Measurements from ENCODE around the gene TRAPPC8.

TRAPPC8 gene

DNA sequence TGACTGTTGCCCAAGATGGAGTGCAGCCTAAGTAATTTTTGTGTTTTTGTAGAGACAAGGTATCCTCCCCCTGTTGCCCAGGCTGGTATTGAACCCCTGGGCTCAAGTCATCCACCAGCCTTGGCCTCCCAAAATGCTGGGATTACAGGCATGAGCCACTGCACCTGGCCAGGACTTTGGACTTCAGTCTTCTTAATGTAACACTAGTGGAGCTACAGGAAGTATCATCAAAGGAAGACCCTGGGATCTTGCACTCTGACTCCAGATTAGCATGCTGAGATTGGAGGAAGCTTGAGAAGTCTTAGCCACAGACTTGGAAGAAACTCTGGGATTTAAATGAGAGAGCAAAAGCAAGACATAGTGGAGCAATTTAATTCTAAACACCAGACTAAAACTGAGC lies 37.9 kb upstream of the TRAPPC8 start:
- TF ChIP-seq, protein P1, sequence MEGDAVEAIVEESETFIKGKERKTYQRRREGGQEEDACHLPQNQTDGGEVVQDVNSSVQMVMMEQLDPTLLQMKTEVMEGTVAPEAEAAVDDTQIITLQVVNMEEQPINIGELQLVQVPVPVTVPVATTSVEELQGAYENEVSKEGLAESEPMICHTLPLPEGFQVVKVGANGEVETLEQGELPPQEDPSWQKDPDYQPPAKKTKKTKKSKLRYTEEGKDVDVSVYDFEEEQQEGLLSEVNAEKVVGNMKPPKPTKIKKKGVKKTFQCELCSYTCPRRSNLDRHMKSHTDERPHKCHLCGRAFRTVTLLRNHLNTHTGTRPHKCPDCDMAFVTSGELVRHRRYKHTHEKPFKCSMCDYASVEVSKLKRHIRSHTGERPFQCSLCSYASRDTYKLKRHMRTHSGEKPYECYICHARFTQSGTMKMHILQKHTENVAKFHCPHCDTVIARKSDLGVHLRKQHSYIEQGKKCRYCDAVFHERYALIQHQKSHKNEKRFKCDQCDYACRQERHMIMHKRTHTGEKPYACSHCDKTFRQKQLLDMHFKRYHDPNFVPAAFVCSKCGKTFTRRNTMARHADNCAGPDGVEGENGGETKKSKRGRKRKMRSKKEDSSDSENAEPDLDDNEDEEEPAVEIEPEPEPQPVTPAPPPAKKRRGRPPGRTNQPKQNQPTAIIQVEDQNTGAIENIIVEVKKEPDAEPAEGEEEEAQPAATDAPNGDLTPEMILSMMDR (IDR thresholded peaks at IDR 0.05) = no peak
- Histone ChIP-seq H3K27me3 (ENCODE audit: control insufficient read depth, insufficient read depth, low read length) (no peaks in the 10 kb centered on the region), H3K9me3 (ENCODE audit: control insufficient read depth, low read length) (no peaks in the 10 kb centered on the region), H3K27ac (no peak overlapping the region), H3K9ac (no peak overlapping the region), H2AFZ (no peak overlapping the region), H3K79me2 (no peaks in the 10 kb centered on the region), H3K4me1 (no peaks in the 10 kb centered on the region), H3K4me2 (ENCODE audit: low read length) (no peak overlapping the region), H3K4me3 (ENCODE audit: low read depth, low read length) (no peak overlapping the region), H3K36me3 (ENCODE audit: control insufficient read depth, insufficient read depth, low read length) (no peaks in the 10 kb centered on the region)

DNA sequence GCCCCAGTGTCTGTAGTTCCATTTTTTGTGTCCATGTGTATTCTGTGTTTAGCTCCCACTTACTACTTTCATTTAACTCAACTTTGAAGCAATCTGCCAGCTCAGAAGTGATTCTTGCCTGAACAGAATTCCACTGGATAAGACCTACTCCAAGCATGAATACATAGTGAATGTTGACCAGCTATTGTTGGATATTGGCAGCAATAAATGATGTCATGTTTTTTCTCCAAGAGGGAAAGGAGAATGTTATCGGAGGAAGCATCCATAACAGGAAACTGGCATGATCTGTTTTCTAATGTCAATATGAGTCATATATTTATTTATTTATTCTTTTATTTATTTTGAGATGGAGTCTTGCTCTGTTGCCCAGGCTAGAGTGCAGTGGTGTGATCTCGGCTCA lies 36.8 kb upstream of the TRAPPC8 start:
- Histone ChIP-seq H3K27ac (no peak overlapping the region), H3K36me3 (ENCODE audit: control insufficient read depth, insufficient read depth, low read length) (no peaks in the 10 kb centered on the region)

DNA sequence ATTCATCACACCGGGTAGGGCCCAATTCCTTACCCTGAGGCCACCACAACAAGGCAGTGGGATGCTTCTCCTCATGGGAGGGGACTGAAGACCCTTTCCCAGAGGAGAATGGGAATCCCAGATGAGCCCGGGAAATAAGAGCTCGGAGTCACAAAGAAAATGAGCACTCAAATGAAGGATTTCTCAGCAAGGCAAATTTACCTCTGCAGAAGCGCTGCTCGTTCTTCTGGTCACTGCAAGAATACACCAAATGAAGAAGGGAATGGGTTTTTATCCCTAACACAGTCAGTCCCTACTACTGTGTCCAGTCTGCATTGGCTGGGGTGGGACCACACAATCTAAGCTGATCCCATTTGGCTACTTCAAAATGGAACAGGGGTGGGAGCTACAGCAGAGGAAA lies 35.7 kb upstream of the TRAPPC8 start:
- no peak overlapping the region for H2AFZ ChIP-seq
- TF ChIP-seq, protein P1 (IDR thresholded peaks at IDR 0.05) = no peak
- no peak overlapping the region for H3K4me3 ChIP-seq (ENCODE audit: low read depth, low read length)
- no peak overlapping the region for H3K4me2 ChIP-seq (ENCODE audit: low read length)
- H3K9ac ChIP-seq = no peak overlapping the region
- no peaks in the 10 kb centered on the region for H3K36me3 ChIP-seq (ENCODE audit: control insufficient read depth, insufficient read depth, low read length)
- H3K27ac ChIP-seq = no peak overlapping the region
- no peaks in the 10 kb centered on the region for H3K27me3 ChIP-seq (ENCODE audit: control insufficient read depth, insufficient read depth, low read length)
- H3K9me3 ChIP-seq (ENCODE audit: control insufficient read depth, low read length) = no peaks in the 10 kb centered on the region
- no peaks in the 10 kb centered on the region for H3K4me1 ChIP-seq
- no peaks in the 10 kb centered on the region for H3K79me2 ChIP-seq

More for the DNA sequence above, 36.8 kb upstream of the TRAPPC8 start:
- TF ChIP-seq, protein P1 (IDR thresholded peaks at IDR 0.05) = no peak
- no peak overlapping the region for H3K9ac ChIP-seq
- H3K4me1 ChIP-seq = no peaks in the 10 kb centered on the region
- H3K9me3 ChIP-seq (ENCODE audit: control insufficient read depth, low read length) = no peaks in the 10 kb centered on the region
- H3K79me2 ChIP-seq = no peaks in the 10 kb centered on the region
- H3K4me2 ChIP-seq (ENCODE audit: low read length) = no peak overlapping the region
- H3K4me3 ChIP-seq (ENCODE audit: low read depth, low read length) = no peak overlapping the region
- H3K27me3 ChIP-seq (ENCODE audit: control insufficient read depth, insufficient read depth, low read length) = no peaks in the 10 kb centered on the region
- H2AFZ ChIP-seq = no peak overlapping the region

DNA sequence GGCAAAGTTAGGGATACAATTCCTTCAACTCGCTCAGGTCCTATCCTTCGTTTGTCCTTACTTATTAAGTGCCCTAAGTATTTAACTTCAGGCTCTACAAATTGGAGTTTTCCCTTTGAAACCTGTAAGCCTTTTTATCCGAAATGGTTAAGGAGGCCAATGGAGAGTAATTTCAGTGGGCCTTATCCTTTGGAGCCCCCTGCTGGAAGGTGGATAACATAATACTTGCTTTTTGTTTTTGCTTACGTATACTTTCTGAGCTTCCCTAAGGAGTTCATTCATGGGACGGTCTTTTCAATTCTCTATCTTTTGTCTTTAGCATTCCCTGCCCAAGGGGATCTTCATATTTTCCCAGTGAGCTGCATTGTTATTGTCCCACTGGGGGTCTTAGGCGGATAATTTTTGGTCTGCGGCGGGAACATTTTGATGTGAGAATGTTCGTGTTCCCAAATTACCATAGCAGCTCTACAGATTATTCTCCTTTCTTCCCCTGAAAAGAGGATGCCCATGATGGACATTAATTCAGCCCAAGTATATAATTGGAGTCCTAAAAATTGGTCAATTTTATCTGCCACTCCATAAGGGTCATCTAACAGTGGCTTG lies 34.4 kb upstream of the TRAPPC8 start:
- Histone ChIP-seq H3K9me3 (ENCODE audit: control insufficient read depth, low read length) (no peaks in the 10 kb centered on the region), H3K27me3 (ENCODE audit: control insufficient read depth, insufficient read depth, low read length) (no peaks in the 10 kb centered on the region), H3K4me2 (ENCODE audit: low read length) (no peak overlapping the region), H3K27ac (no peak overlapping the region), H3K79me2 (no peaks in the 10 kb centered on the region), H2AFZ (peak overlapping the region; percentile 60), H3K4me1 (no peaks in the 10 kb centered on the region), H3K9ac (no peak overlapping the region), H3K4me3 (ENCODE audit: low read depth, low read length) (no peak overlapping the region), H3K36me3 (ENCODE audit: control insufficient read depth, insufficient read depth, low read length) (no peaks in the 10 kb centered on the region)
- TF ChIP-seq, protein P1 (IDR thresholded peaks at IDR 0.05) = peak; percentile 88

DNA sequence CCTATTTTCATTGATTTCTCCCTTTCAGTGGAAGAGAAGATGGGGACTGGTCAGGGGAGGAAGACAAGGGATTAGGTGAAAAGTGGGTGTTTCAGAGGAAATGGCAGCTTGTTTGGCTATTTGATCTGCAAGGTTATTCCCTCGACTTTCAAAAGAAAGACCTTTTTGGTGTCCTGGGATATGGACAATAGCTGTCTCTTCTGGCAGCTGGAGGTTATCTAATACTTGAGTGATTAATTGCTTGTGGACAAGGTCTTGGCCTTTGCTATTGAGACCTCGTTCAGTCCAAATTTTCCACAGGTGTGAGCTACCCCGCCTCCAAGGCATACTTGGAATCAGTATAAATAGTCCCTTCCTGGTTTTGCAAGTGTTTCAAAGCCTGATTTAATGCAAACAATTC lies 33.3 kb upstream of the TRAPPC8 start:
- no peak overlapping the region for H3K27ac ChIP-seq
- H3K4me1 ChIP-seq = no peaks in the 10 kb centered on the region
- H3K27me3 ChIP-seq (ENCODE audit: control insufficient read depth, insufficient read depth, low read length) = no peaks in the 10 kb centered on the region
- H2AFZ ChIP-seq = peak overlapping the region; percentile 10
- no peaks in the 10 kb centered on the region for H3K79me2 ChIP-seq
- no peak overlapping the region for H3K4me3 ChIP-seq (ENCODE audit: low read depth, low read length)
- H3K9me3 ChIP-seq (ENCODE audit: control insufficient read depth, low read length) = no peaks in the 10 kb centered on the region
- no peaks in the 10 kb centered on the region for H3K36me3 ChIP-seq (ENCODE audit: control insufficient read depth, insufficient read depth, low read length)
- TF ChIP-seq, protein P1 (IDR thresholded peaks at IDR 0.05) = no peak
- H3K9ac ChIP-seq = no peak overlapping the region
- H3K4me2 ChIP-seq (ENCODE audit: low read length) = no peak overlapping the region
